Fibroblast of lung (primary cell): ENCODE results near the gene BBLN.

Source experiments
- EZH2 ChIP-seq: IDR thresholded peaks from 2 replicates; pipeline ENCODE4 v1.5.1; 2012; ENCODE audit warnings: low read length, control low read depth, mild to moderate bottlenecking; ENCODE audit errors: missing control alignments
- TF ChIP-seq, protein P1 (sequence below), 2 donors: IDR thresholded peaks in 1 of 2; conservative IDR thresholded peaks in 1 of 2; 1 replicate in 1 of 2; 2 replicates in 1 of 2; pipeline ENCODE4 v1.5.1; 2011 to 2012; ENCODE audit warnings: low read length in 2 of 2, control low read depth in 1 of 2, inconsistent platforms in 1 of 2, low read depth in 1 of 2, mild to moderate bottlenecking in 1 of 2

GRCh38 chr9:128180447-128180846, 20.4 kb downstream of the BBLN start:
- TF ChIP-seq, protein P1, sequence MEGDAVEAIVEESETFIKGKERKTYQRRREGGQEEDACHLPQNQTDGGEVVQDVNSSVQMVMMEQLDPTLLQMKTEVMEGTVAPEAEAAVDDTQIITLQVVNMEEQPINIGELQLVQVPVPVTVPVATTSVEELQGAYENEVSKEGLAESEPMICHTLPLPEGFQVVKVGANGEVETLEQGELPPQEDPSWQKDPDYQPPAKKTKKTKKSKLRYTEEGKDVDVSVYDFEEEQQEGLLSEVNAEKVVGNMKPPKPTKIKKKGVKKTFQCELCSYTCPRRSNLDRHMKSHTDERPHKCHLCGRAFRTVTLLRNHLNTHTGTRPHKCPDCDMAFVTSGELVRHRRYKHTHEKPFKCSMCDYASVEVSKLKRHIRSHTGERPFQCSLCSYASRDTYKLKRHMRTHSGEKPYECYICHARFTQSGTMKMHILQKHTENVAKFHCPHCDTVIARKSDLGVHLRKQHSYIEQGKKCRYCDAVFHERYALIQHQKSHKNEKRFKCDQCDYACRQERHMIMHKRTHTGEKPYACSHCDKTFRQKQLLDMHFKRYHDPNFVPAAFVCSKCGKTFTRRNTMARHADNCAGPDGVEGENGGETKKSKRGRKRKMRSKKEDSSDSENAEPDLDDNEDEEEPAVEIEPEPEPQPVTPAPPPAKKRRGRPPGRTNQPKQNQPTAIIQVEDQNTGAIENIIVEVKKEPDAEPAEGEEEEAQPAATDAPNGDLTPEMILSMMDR (conservative IDR thresholded peaks at IDR 0.05 in 1 of 2, IDR thresholded peaks at IDR 0.05 in 1 of 2; ENCODE audit: low read depth in 1 of 2, low read length in 2 of 2) = no peak
- no peak for TF ChIP-seq EZH2
